BE2C (cell line): ENCODE data around the gene ALK.

Source experiments
- DNase-seq: peaks from one replicate; pipeline ENCODE4 v3.0.0-alpha.2; 2020
- H3K27me3 ChIP-seq: fragments of 250-450 bp; sonication (Bioruptor Pico); 2 replicates; pipeline ENCODE4 v1.5.1; 2020; ENCODE audit warnings: mild to moderate bottlenecking
- H3K36me3 ChIP-seq: fragments of 250-450 bp; sonication (Bioruptor Pico); 2 replicates; pipeline ENCODE4 v1.5.1; 2020; ENCODE audit warnings: mild to moderate bottlenecking
- H3K4me1 ChIP-seq: fragments of 250-450 bp; sonication (Bioruptor Pico); 2 replicates; pipeline ENCODE4 v1.5.1; 2020
- H3K4me3 ChIP-seq: 2 replicates; pipeline ENCODE4 v1.5.1; 2011; ENCODE audit warnings: low read depth, low read length
- H3K9me3 ChIP-seq: fragments of 250-450 bp; sonication (Bioruptor Pico); 2 replicates; pipeline ENCODE4 v1.5.1; 2020
- CTCF ChIP-seq: IDR thresholded peaks from 2 replicates; pipeline ENCODE4 v1.5.1; 2012; ENCODE audit warnings: mild to moderate bottlenecking, low read depth, low read length

ALK gene

GRCh38 chr2:29367986-29368658 lies 553.3 kb downstream of the ALK start:
- Histone ChIP-seq H3K4me3 (no peak overlapping the region), H3K27me3 (no peaks in the 10 kb centered on the region), H3K4me1 (no peaks in the 10 kb centered on the region), H3K9me3 (no peaks in the 10 kb centered on the region), H3K36me3 (no peaks in the 10 kb centered on the region)
- no peak for TF ChIP-seq CTCF
- DNase-seq = no peak

- TF ChIP-seq CTCF = no peak
- no peak for DNase-seq
- Histone ChIP-seq H3K27me3 (no peaks in the 10 kb centered on the region), H3K9me3 (no peaks in the 10 kb centered on the region), H3K4me1 (no peaks in the 10 kb centered on the region), H3K36me3 (no peaks in the 10 kb centered on the region), H3K4me3 (no peak overlapping the region)
Observed at GRCh38 chr2:29363111-29363510, 558.3 kb downstream of the ALK start.

GRCh38 chr2:29361231-29361630 lies 560.2 kb downstream of the ALK start:
- Histone ChIP-seq H3K4me3 (no peak overlapping the region), H3K27me3 (no peaks in the 10 kb centered on the region), H3K9me3 (no peaks in the 10 kb centered on the region), H3K36me3 (no peaks in the 10 kb centered on the region), H3K4me1 (no peaks in the 10 kb centered on the region)
- no peak for TF ChIP-seq CTCF
- no peak for DNase-seq

GRCh38 chr2:29360016-29360784 lies 561.2 kb downstream of the ALK start:
- H3K4me1 ChIP-seq = peaks cover 3% of the 10 kb centered on the region; the same call in 1 of the 2 replicates
- no peaks in the 10 kb centered on the region for H3K36me3 ChIP-seq
- no peak for TF ChIP-seq CTCF
- no peaks in the 10 kb centered on the region for H3K27me3 ChIP-seq
- H3K9me3 ChIP-seq = no peaks in the 10 kb centered on the region
- no peak overlapping the region for H3K4me3 ChIP-seq
- DNase-seq = no peak

GRCh38 chr2:29353403-29353991 lies 567.9 kb downstream of the ALK start:
- no peaks in the 10 kb centered on the region for H3K27me3 ChIP-seq

More at GRCh38 chr2:29353403-29353991, 567.9 kb downstream of the ALK start:
- Histone ChIP-seq H3K4me1 (peaks cover 3% of the 10 kb centered on the region; the same call in 1 of the 2 replicates), H3K9me3 (no peaks in the 10 kb centered on the region), H3K4me3 (no peak overlapping the region), H3K36me3 (no peaks in the 10 kb centered on the region)
- no peak for TF ChIP-seq CTCF
- no peak for DNase-seq
